Ishikawa (cell line): Measurements from ENCODE around the gene ENDOU.

Source experiments
- CEBPB ChIP-seq: IDR thresholded peaks from 2 replicates; pipeline ENCODE4 v1.6.1; 2012
- CREB1 ChIP-seq: IDR thresholded peaks from 2 replicates; pipeline ENCODE4 v1.6.1; 2012; ENCODE audit warnings: low read depth
- EGR1 ChIP-seq: IDR thresholded peaks from 2 replicates; pipeline ENCODE4 v1.6.1; 2012
- EP300 ChIP-seq: IDR thresholded peaks from 2 replicates; pipeline ENCODE4 v1.6.1; 2012; ENCODE audit warnings: borderline replicate concordance
- FOXM1 ChIP-seq: IDR thresholded peaks from 2 replicates; pipeline ENCODE4 v1.6.1; 2012; ENCODE audit warnings: low read depth, borderline replicate concordance
- NFIC ChIP-seq: IDR thresholded peaks from 2 replicates; pipeline ENCODE4 v1.6.1; 2012
- RAD21 ChIP-seq: IDR thresholded peaks from 2 replicates; pipeline ENCODE4 v1.6.1; 2012; ENCODE audit warnings: low read depth
- TAF1 ChIP-seq: IDR thresholded peaks from 2 replicates; pipeline ENCODE4 v1.6.1; 2012; ENCODE audit warnings: low read depth, mild to moderate bottlenecking
- TCF12 ChIP-seq: IDR thresholded peaks from 2 replicates; pipeline ENCODE4 v1.6.1; 2012; ENCODE audit warnings: low read depth
- TEAD4 ChIP-seq: IDR thresholded peaks from 2 replicates; pipeline ENCODE4 v1.6.1; 2012
- YY1 ChIP-seq: IDR thresholded peaks from 2 replicates; pipeline ENCODE4 v1.6.1; 2012; ENCODE audit warnings: low read depth
- ZBTB7A ChIP-seq: IDR thresholded peaks from 2 replicates; pipeline ENCODE4 v1.6.1; 2012; ENCODE audit warnings: low read depth
- TF ChIP-seq, protein P1 (sequence below): IDR thresholded peaks from 2 replicates; pipeline ENCODE4 v1.6.1; 2012; ENCODE audit warnings: low read depth, mild to moderate bottlenecking
- TF ChIP-seq, protein P2 (sequence below): IDR thresholded peaks from 2 replicates; pipeline ENCODE4 v1.6.1; 2012
- TF ChIP-seq, protein P3 (sequence below): IDR thresholded peaks from 2 replicates; pipeline ENCODE4 v1.6.1; 2012

Gene ENDOU

DNA sequence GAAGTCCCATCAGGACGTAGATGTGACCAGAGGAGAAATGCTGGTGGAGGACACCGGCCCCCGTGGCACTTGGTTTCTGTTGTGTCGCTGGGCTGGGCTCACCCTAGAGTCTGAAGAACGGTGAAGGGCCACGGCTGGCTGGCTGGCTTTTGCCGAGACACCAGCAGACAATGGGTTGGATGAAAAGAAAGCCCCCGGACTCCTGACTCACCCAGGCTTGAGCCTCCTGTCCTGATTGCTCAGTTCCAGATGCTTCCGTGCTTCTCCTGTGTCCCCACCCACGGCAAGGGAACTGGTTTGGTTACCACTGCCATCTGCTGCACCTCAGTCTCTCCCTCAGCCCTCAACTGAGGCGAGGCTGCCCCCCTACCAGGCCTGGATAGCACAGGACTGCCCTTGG, 10.4 kb upstream of the ENDOU start:
- TF ChIP-seq EP300 (no peak), FOXM1 (no peak), EGR1 (no peak), ZBTB7A (no peak), TAF1 (no peak), YY1 (no peak)
- TF ChIP-seq, protein P1, sequence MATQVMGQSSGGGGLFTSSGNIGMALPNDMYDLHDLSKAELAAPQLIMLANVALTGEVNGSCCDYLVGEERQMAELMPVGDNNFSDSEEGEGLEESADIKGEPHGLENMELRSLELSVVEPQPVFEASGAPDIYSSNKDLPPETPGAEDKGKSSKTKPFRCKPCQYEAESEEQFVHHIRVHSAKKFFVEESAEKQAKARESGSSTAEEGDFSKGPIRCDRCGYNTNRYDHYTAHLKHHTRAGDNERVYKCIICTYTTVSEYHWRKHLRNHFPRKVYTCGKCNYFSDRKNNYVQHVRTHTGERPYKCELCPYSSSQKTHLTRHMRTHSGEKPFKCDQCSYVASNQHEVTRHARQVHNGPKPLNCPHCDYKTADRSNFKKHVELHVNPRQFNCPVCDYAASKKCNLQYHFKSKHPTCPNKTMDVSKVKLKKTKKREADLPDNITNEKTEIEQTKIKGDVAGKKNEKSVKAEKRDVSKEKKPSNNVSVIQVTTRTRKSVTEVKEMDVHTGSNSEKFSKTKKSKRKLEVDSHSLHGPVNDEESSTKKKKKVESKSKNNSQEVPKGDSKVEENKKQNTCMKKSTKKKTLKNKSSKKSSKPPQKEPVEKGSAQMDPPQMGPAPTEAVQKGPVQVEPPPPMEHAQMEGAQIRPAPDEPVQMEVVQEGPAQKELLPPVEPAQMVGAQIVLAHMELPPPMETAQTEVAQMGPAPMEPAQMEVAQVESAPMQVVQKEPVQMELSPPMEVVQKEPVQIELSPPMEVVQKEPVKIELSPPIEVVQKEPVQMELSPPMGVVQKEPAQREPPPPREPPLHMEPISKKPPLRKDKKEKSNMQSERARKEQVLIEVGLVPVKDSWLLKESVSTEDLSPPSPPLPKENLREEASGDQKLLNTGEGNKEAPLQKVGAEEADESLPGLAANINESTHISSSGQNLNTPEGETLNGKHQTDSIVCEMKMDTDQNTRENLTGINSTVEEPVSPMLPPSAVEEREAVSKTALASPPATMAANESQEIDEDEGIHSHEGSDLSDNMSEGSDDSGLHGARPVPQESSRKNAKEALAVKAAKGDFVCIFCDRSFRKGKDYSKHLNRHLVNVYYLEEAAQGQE, result no peak

DNA sequence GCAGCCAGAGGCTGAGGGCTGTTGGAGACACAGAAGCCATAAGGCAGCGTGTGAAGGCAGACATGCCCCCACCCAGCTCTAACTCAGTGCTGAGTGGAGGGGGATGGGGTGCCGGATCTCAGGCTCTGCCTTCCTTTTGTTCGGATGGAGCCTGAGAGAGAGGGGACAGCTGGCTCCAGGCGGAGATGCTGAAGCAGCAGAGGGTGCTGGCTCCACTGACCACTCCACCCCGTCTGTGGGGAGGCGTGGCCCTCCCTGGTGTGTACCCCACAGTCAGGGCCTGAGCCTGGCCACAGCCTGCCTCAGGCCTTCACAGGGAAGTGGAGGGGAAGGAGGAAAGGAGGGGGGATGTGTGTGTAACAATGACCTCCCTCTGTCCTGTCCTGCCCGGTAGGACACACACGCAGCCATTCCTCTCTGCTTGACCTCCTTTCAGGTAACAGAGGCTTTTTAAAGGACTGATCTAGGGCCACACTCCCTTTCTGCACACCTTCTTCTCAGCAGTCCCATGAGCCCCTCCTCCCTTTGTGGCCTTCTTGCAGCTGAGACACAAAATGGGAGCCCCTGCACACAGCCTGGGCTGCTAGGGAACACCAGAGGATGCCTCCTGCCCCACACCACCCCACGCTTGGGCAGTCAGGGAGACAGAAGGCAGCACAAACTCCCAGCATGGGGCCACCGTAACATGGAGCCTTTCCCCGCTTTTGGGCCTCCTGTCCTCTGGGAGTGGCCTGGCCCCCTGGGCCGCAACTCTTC, 9.6 kb upstream of the ENDOU start:
- TF ChIP-seq TEAD4, result no peak
- TF ChIP-seq EGR1, result no peak
- no peak for TF ChIP-seq FOXM1
- TF ChIP-seq TCF12, result no peak
- TF ChIP-seq CEBPB, result no peak
- no peak for TF ChIP-seq ZBTB7A
- TF ChIP-seq, protein P2, sequence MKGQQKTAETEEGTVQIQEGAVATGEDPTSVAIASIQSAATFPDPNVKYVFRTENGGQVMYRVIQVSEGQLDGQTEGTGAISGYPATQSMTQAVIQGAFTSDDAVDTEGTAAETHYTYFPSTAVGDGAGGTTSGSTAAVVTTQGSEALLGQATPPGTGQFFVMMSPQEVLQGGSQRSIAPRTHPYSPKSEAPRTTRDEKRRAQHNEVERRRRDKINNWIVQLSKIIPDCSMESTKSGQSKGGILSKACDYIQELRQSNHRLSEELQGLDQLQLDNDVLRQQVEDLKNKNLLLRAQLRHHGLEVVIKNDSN, result no peak
- TF ChIP-seq, protein P1, result no peak
- TF ChIP-seq, protein P3, sequence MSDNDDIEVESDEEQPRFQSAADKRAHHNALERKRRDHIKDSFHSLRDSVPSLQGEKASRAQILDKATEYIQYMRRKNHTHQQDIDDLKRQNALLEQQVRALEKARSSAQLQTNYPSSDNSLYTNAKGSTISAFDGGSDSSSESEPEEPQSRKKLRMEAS, result no peak
- no peak for TF ChIP-seq NFIC

DNA sequence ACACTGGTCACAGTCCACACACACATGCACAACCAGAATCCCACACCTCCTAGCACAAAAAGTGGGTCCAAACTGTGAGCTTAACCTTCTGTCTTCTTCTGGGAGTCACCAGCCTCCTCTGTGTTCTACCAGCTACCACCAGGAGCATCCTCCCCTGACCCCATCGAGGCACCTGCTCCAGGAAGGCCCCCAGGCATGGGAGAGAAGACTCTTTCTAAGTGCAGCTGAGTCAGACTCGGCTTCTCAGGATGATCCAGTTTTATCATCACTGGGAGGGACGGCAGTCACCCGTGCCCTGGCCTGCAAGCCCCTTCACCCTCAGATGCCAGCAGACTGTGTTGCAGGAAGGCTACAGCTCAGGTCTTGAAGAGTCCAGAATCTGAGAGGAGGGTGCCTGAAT, 7.9 kb upstream of the ENDOU start:
- TF ChIP-seq CREB1, result no peak

DNA sequence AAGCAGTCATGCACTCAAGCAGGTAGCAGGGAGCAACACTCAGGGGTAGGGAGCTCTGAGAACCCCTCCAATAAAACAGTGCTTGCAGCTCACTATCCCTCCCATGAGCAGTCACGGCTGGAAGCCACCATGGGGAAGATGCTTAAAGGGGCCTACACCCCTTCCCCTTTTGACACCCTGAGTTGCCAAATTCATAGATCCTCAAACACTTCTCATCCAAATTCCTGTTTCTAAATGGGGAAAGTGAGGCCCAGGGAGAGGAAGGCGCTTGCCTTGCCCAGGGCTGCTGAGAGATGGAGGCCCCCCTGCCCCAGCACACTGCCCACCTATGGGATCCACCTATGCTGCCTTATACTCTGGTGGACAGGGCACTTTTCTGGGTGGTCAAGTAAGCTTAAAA, 7.2 kb upstream of the ENDOU start:
- TF ChIP-seq NFIC, result peak; percentile 28; the same call in 1 of the 2 replicates
- TF ChIP-seq, protein P1, result no peak

DNA sequence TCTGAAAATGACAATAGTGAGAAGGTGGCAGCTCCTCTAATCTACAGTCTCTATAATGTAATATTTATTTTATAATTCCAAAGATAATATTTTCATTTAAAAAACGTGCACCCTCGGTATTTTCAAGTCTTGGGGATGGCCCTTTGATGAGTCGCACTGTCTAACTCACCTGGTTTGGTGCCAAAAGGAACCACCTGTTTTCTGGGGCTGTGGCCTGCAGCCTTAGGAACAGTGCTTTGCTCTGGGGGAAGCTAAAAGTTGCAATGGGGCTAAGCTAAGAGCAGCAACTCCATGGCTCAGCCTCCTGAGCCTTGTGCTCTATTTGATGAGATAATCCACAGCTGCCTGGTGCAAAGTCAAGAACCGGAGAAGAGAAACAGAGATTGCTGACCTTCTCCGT, 6.4 kb upstream of the ENDOU start:
- no peak for TF ChIP-seq EP300
- 0 out of 2 replicates have a peak, but pooled peaks have one; percentile 15 for TF ChIP-seq NFIC

DNA sequence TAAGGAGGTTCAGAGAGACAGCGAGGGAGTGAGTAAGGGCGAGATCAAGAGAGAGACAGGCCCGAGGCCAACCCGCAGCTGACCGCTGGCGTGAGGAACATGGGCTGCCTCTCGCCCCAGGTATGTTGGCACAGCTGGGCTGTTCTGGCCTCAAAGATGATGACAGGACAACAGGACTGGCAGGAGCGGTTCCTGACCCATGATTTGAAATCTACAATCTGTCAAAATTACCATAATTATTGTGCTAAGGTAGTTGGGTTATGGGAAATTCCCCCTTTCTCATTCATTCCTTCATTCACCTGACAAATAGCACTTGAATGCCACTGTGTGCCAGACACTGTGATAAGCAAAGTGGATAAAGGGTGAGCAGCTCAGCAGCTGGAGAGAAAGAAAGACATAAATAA, 5.1 kb upstream of the ENDOU start:
- no peak for TF ChIP-seq TAF1

DNA sequence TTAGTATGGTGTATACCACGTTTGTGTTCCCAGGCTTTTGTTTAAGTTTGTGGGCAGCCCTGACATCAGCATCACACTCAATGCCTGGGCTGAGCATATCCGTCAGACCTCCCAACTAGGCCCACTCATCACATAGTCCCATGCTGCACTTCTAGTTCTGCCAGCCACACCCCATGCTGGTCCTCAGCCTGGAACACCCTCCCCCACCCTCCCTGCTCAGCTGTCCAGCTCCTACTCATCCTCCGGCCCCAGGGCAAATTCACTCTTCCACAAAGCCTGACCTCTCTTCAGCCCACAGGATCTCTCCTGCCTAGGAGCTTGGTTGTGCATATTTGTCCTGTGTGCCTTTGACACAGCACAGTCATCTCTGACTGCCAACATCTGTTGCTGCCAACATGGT, 3.9 kb upstream of the ENDOU start:
- TF ChIP-seq RAD21, result no peak
- no peak for TF ChIP-seq CEBPB
- TF ChIP-seq TCF12, result no peak
- TF ChIP-seq FOXM1, result no peak
- TF ChIP-seq, protein P3, result no peak; the same call in 1 of the 2 replicates
- no peak for TF ChIP-seq TAF1
- no peak for TF ChIP-seq YY1
- no peak; the same call in 1 of the 2 replicates for TF ChIP-seq TEAD4
- TF ChIP-seq ZBTB7A, result no peak
- TF ChIP-seq, protein P1, result no peak
- TF ChIP-seq CREB1, result no peak
- TF ChIP-seq, protein P2, result no peak
- no peak for TF ChIP-seq NFIC
- TF ChIP-seq EP300, result no peak
- TF ChIP-seq EGR1, result no peak
